BLaER1 treated with 17β-estradiol and CSF1 and Interleukin-3, amounts not matched to agents 10 nM and 100 nM (cell line): ENCODE data around the gene GRM1.

ENCODE experiments used
- H3K27ac ChIP-seq, 11 experiments: shearing (Covaris generic); formaldehyde crosslinking; 2 replicates each; pipeline ENCODE4 v1.8.1; 2022
- H3K27me3 ChIP-seq, 11 experiments: shearing (Covaris generic); formaldehyde crosslinking; 2 replicates each; pipeline ENCODE4 v1.8.1; 2022
- H3K36me3 ChIP-seq, 11 experiments: shearing (Covaris generic); formaldehyde crosslinking; 2 replicates each; pipeline ENCODE4 v1.8.1; 2022
- H3K4me1 ChIP-seq, 10 experiments: shearing (Covaris generic); formaldehyde crosslinking; 2 replicates each; pipeline ENCODE4 v1.8.1; 2022
- H3K4me2 ChIP-seq, 11 experiments: shearing (Covaris generic); formaldehyde crosslinking; 2 replicates each; pipeline ENCODE4 v1.8.1; 2022
- H3K4me3 ChIP-seq, 10 experiments: shearing (Covaris generic); formaldehyde crosslinking; 2 replicates each; pipeline ENCODE4 v1.8.1; 2022
- H3K9ac ChIP-seq, 11 experiments: shearing (Covaris generic); formaldehyde crosslinking; 2 replicates each; pipeline ENCODE4 v1.8.1; 2022
- H3K9me3 ChIP-seq, 11 experiments: shearing (Covaris generic); formaldehyde crosslinking; replicated peaks in 1 of 11; 2 replicates each; pipeline ENCODE4 v1.8.1; 2022
- H4K20me1 ChIP-seq, 11 experiments: shearing (Covaris generic); formaldehyde crosslinking; 2 replicates each; pipeline ENCODE4 v1.8.1; 2022
- Cebpa-rat ChIP-seq, 11 experiments: shearing (Covaris generic); IDR thresholded peaks; 2 replicates each; pipeline ENCODE4 v1.8.1; 2022

Gene GRM1

DNA sequence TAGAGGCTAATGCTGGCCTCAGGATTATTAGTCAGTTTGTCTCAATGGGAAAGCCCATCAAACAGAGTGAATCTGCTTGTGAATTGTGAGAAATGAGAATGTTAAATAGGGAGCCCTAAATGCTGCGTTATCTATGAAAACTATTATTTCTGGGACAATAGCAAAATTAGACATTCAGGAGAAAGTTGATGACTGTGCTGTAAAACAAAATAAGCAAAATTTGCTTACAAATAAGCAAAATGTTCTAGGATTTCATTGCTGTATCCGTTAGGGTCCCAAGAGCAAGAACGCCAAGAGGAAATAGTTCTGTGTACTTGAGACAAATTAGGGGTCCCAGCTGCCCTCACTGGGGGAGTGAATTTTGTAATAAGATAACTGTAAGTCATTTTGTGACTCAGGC is 455.5 kb downstream of the GRM1 start:
- Histone ChIP-seq H3K4me1 (no peaks in the 10 kb centered on the region), H3K9me3 (peaks cover 0 to 10% (median 4%) of the 10 kb centered on the region in 11 experiments; a peak in 9 of 22 replicates), H3K9ac (no peak overlapping the region), H3K27ac (no peak overlapping the region), H3K27me3 (no peaks in the 10 kb centered on the region), H3K4me2 (no peak overlapping the region), H3K36me3 (no peaks in the 10 kb centered on the region), H3K4me3 (no peak overlapping the region), H4K20me1 (no peaks in the 10 kb centered on the region)
- no peak for TF ChIP-seq Cebpa-rat (IDR thresholded peaks at IDR 0.05)
